IMR-90 (cell line): ENCODE measurements around the gene TARS3. TPM values are rescaled to one million over a fixed set of nuclear protein-coding genes. Genes with fewer than 3 reads are reported as not detected.

Source experiments
- ATAC-seq: fragments of 200-7000 bp; cut with Tn5 transposase; 2 replicates; pipeline ENCODE4 v1.9.1; 2020; ENCODE audit warnings: low read depth, mild to moderate bottlenecking, moderate library complexity
- BruUV-seq: library from RNA; stranded (reverse); fragments of 400-500 nt; replicated peaks from 2 replicates; lab custom pipeline; 2021; lab: Mats Ljungman, UMichigan
- CTCF ChIA-PET: fragments of 300-600 bp; formaldehyde crosslinking; extraction: SDS; loops from one replicate; lab custom pipeline; 2021; ENCODE audit warnings: antibody characterized with exemption; lab: Yijun Ruan, JAX
- POLR2A ChIA-PET: fragments of 300-600 bp; sonication (Branson Sonifier 250); formaldehyde crosslinking; loops from one replicate; lab custom pipeline; 2022; ENCODE audit warnings: antibody characterized with exemption; ENCODE audit not compliant: unreplicated experiment; lab: Charles Lee
- DNase-seq: peaks from one replicate; pipeline ENCODE4 v3.0.0; 2013
- H2AFZ ChIP-seq: replicated peaks from 2 replicates; pipeline ENCODE3; 2013; ENCODE audit warnings: low read length, mild to moderate bottlenecking; ENCODE audit not compliant: poor library complexity
- H2AK5ac ChIP-seq: 2 replicates; pipeline ENCODE4 v1.6.1; 2013; ENCODE audit warnings: low read depth, low read length, inconsistent platforms
- H2AK9ac ChIP-seq: replicated peaks from 2 replicates; pipeline ENCODE3; 2013; ENCODE audit warnings: mild to moderate bottlenecking, low read depth, low read length, moderate library complexity; ENCODE audit not compliant: poor library complexity
- H2BK120ac ChIP-seq: 2 replicates; pipeline ENCODE4 v1.6.1; 2013; ENCODE audit warnings: low read depth, low read length, inconsistent platforms
- H2BK15ac ChIP-seq: 3 replicates; pipeline ENCODE4 v1.6.1; 2013; ENCODE audit warnings: low read depth, low read length, inconsistent platforms
- H2BK20ac ChIP-seq: 2 replicates; pipeline ENCODE4 v1.6.1; 2013; ENCODE audit warnings: low read depth, mild to moderate bottlenecking, inconsistent platforms, low read length, moderate library complexity
- H2BK5ac ChIP-seq: 2 replicates; pipeline ENCODE4 v1.6.1; 2013; ENCODE audit warnings: mild to moderate bottlenecking, low read depth, low read length, inconsistent platforms; ENCODE audit not compliant: poor library complexity, severe bottlenecking
- H3K14ac ChIP-seq: replicated peaks from 2 replicates; pipeline ENCODE4 v1.6.1; 2013; ENCODE audit warnings: low read depth, low read length, inconsistent platforms
- H3K18ac ChIP-seq: 2 replicates; pipeline ENCODE4 v1.6.1; 2013; ENCODE audit warnings: low read depth, low read length, control low read depth
- H3K23ac ChIP-seq: 2 replicates; pipeline ENCODE4 v1.6.1; 2013; ENCODE audit warnings: low read depth, low read length, inconsistent platforms
- H3K27ac ChIP-seq: 2 replicates; pipeline ENCODE4 v1.5.1; 2013; ENCODE audit warnings: mild to moderate bottlenecking, control low read depth, low read length; ENCODE audit not compliant: insufficient read depth
- H3K27me3 ChIP-seq: 2 replicates; pipeline ENCODE4 v1.6.1; 2013; ENCODE audit warnings: low read length; ENCODE audit not compliant: control insufficient read depth, insufficient read depth
- H3K36me3 ChIP-seq: 2 replicates; pipeline ENCODE4 v1.6.1; 2013; ENCODE audit warnings: low read length, mixed read lengths; ENCODE audit not compliant: control insufficient read depth, insufficient read depth
- H3K4ac ChIP-seq: 2 replicates; pipeline ENCODE4 v1.6.1; 2013; ENCODE audit warnings: low read depth, low read length, inconsistent platforms
- H3K4me1 ChIP-seq: 2 replicates; pipeline ENCODE4 v1.6.1; 2013; ENCODE audit warnings: low read length, mixed read lengths; ENCODE audit not compliant: control insufficient read depth, insufficient read depth
- H3K4me2 ChIP-seq: 2 replicates; pipeline ENCODE4 v1.6.1; 2013; ENCODE audit warnings: low read depth, mild to moderate bottlenecking, control low read depth, low read length, moderate library complexity
- H3K4me3 ChIP-seq: 2 replicates; pipeline ENCODE4 v1.5.1; 2013; ENCODE audit warnings: low read depth, mild to moderate bottlenecking, control low read depth, low read length, moderate library complexity; ENCODE audit not compliant: insufficient read depth
- H3K56ac ChIP-seq: 2 replicates; pipeline ENCODE4 v1.6.1; 2013; ENCODE audit warnings: low read length, inconsistent platforms; ENCODE audit not compliant: insufficient read depth; ENCODE audit errors: extremely low read depth
- H3K79me1 ChIP-seq, 2 experiments: 2 replicates each; pipeline ENCODE4 v1.6.1; 2013; ENCODE audit warnings: low read length in 2 of 2, inconsistent platforms in 1 of 2, low read depth in 1 of 2
- H3K9ac ChIP-seq: 2 replicates; pipeline ENCODE4 v1.6.1; 2013; ENCODE audit warnings: low read depth, low read length, control low read depth
- H3K9me1 ChIP-seq: 2 replicates; pipeline ENCODE4 v1.6.1; 2013; ENCODE audit warnings: low read length, inconsistent platforms; ENCODE audit not compliant: insufficient read depth
- H3K9me3 ChIP-seq: 2 replicates; pipeline ENCODE4 v1.6.1; 2013; ENCODE audit warnings: low read length; ENCODE audit not compliant: control insufficient read depth, insufficient read depth
- H4K20me1 ChIP-seq: 2 replicates; pipeline ENCODE4 v1.6.1; 2013; ENCODE audit warnings: low read length, inconsistent platforms; ENCODE audit not compliant: insufficient read depth
- H4K5ac ChIP-seq: 2 replicates; pipeline ENCODE4 v1.6.1; 2013; ENCODE audit warnings: mild to moderate bottlenecking, low read depth, low read length, control low read depth
- H4K8ac ChIP-seq, 2 experiments: 2 replicates each; pipeline ENCODE4 v1.6.1; 2013; ENCODE audit warnings: low read depth in 2 of 2, low read length in 2 of 2, control low read depth in 1 of 2, inconsistent platforms in 1 of 2
- H4K91ac ChIP-seq: 2 replicates; pipeline ENCODE4 v1.6.1; 2013; ENCODE audit warnings: low read depth, low read length, inconsistent platforms; ENCODE audit not compliant: insufficient read depth
- BHLHE40 ChIP-seq: fragments of 150-350 bp; IDR thresholded peaks from 2 replicates; pipeline ENCODE4 v1.6.1; 2016; ENCODE audit warnings: mild to moderate bottlenecking, low read depth, low read length
- CEBPB ChIP-seq: IDR thresholded peaks from 2 replicates; pipeline ENCODE4 v1.6.1; 2012; ENCODE audit warnings: low read depth, low read length, improper control_type of control experiment
- CHD1 ChIP-seq: IDR thresholded peaks from 2 replicates; pipeline ENCODE4 v1.6.1; 2012; ENCODE audit warnings: low read depth, low read length, improper control_type of control experiment
- CTCF ChIP-seq: conservative IDR thresholded peaks from 2 replicates; pipeline ENCODE4 v1.5.1; 2012; ENCODE audit warnings: mild to moderate bottlenecking, low read depth, low read length, improper control_type of control experiment
- ELK1 ChIP-seq: fragments of 150-350 bp; IDR thresholded peaks from 2 replicates; pipeline ENCODE4 v1.6.1; 2016; ENCODE audit warnings: low read depth, mild to moderate bottlenecking, low read length, moderate library complexity, borderline replicate concordance
- FOS ChIP-seq: fragments of 150-350 bp; IDR thresholded peaks from 2 replicates; pipeline ENCODE4 v1.6.1; 2016; ENCODE audit warnings: low read depth, low read length
- MAFK ChIP-seq: IDR thresholded peaks from 2 replicates; pipeline ENCODE4 v1.6.1; 2012; ENCODE audit warnings: low read depth, low read length, improper control_type of control experiment
- MAZ ChIP-seq: IDR thresholded peaks from 2 replicates; pipeline ENCODE4 v1.6.1; 2012; ENCODE audit warnings: low read depth, mild to moderate bottlenecking, low read length, improper control_type of control experiment, moderate library complexity, borderline replicate concordance
- MXI1 ChIP-seq: IDR thresholded peaks from 2 replicates; pipeline ENCODE4 v1.6.1; 2012; ENCODE audit warnings: low read depth, mild to moderate bottlenecking, low read length, moderate library complexity, borderline replicate concordance
- NFE2L2 ChIP-seq: fragments of 150-350 bp; IDR thresholded peaks from 2 replicates; pipeline ENCODE4 v1.6.1; 2016; ENCODE audit warnings: low read depth, mild to moderate bottlenecking, low read length
- POLR2A ChIP-seq: IDR thresholded peaks from 2 replicates; pipeline ENCODE4 v1.6.1; 2012; ENCODE audit warnings: mild to moderate bottlenecking, low read depth, low read length
- RAD21 ChIP-seq: IDR thresholded peaks from 2 replicates; pipeline ENCODE4 v1.6.1; 2012; ENCODE audit warnings: low read length, improper control_type of control experiment
- RCOR1 ChIP-seq: IDR thresholded peaks from 2 replicates; pipeline ENCODE4 v1.6.1; 2012; ENCODE audit warnings: mild to moderate bottlenecking, low read length, improper control_type of control experiment; ENCODE audit not compliant: insufficient replicate concordance
- RFX5 ChIP-seq: IDR thresholded peaks from 2 replicates; pipeline ENCODE4 v1.8.0; 2012; ENCODE audit warnings: low read depth, mild to moderate bottlenecking, low read length, moderate library complexity
- SMC3 ChIP-seq: fragments of 150-350 bp; IDR thresholded peaks from 2 replicates; pipeline ENCODE4 v1.6.1; 2016; ENCODE audit warnings: low read depth, mild to moderate bottlenecking, antibody characterized with exemption, low read length, moderate library complexity
- USF2 ChIP-seq: fragments of 150-350 bp; IDR thresholded peaks from 2 replicates; pipeline ENCODE4 v1.6.1; 2017; ENCODE audit warnings: mild to moderate bottlenecking, antibody characterized with exemption, low read length, low read depth
- WGBS, 2 experiments: methylation state at CpG; one replicate each; pipeline versions ENCODE4 v1.1.5 to v1.1.7; 2013; ENCODE audit warnings: missing lambda C conversion rate in 2 of 2; ENCODE audit not compliant: insufficient read length in 1 of 2; ENCODE audit errors: extremely low coverage in 2 of 2; 5-methylcytosine and 5-hydroxymethylcytosine counted together
- dilution Hi-C: fragments of 300-500 bp; cut with HindIII; formaldehyde crosslinking; loops from one replicate; pipeline ENCODE4 v1.14.3; 2018; ENCODE audit warnings: low sequenced_read_pairs; ENCODE audit not compliant: unreplicated experiment
- in situ Hi-C: fragments of 300-500 bp; cut with MboI; formaldehyde crosslinking; loops from 3 replicates; pipeline ENCODE4 v1.14.3; 2019; ENCODE audit warnings: low sequenced_read_pairs, inconsistent platforms, mixed read lengths
- intact Hi-C: fragments of 100-400 bp; cut with micrococcal nuclease; formaldehyde crosslinking; loops from 2 replicates; pipeline ENCODE4 v1.10.0; 2022
- polyA plus RNA-seq, 3 experiments: library from polyadenylated mRNA; depleted of rRNA; stranded (reverse); fragments of >200 nt; gene quantifications; 2 replicates each; pipeline ENCODE4 v1.2.3, GENCODE V29; 2012; ENCODE audit warnings: low replicate concordance in 1 of 3
- total RNA-seq: library from RNA; depleted of rRNA; stranded (reverse); fragments of >200 nt; gene quantifications from 2 replicates; pipeline ENCODE4 v1.2.3, GENCODE V29; 2012

Gene TARS3
- total and polyA plus RNA-seq, 2 of the 4 experiments (the other 2 are of a cell fraction) = 3.4 to 9.3 TPM

GRCh38 chr15:101647251-101647650 lies 77.0 kb downstream of the TARS3 start:
- no peaks in the 10 kb centered on the region for H3K27me3 ChIP-seq
- H2BK15ac ChIP-seq = no peak overlapping the region
- no peak overlapping the region for H3K18ac ChIP-seq
- ATAC-seq (no peak), DNase-seq (no peak)
- BruUV-seq = no TSS peak
- in situ Hi-C loops = no loop called here
- H3K4ac ChIP-seq = no peak overlapping the region
- H2BK5ac ChIP-seq = no peak overlapping the region
- no peak overlapping the region for H2AK5ac ChIP-seq
- no peak overlapping the region for H3K9ac ChIP-seq
- no peak overlapping the region for H2AK9ac ChIP-seq
- H4K91ac ChIP-seq = no peak overlapping the region
- POLR2A ChIA-PET = no interaction called here
- H3K4me2 ChIP-seq = no peak overlapping the region
- no peak for TF ChIP-seq POLR2A
- no peak for TF ChIP-seq RCOR1
- no peak for TF ChIP-seq MAFK
- TF ChIP-seq CEBPB = no peak
- TF ChIP-seq RAD21 = no peak
- TF ChIP-seq NFE2L2 = no peak
- no peak for TF ChIP-seq SMC3
- no peak for TF ChIP-seq BHLHE40
- no peak for TF ChIP-seq USF2
- no peak for TF ChIP-seq CHD1
- no peak for TF ChIP-seq MXI1
- no peak for TF ChIP-seq ELK1
- TF ChIP-seq FOS = no peak
- TF ChIP-seq CTCF = no peak
- no peak for TF ChIP-seq RFX5
- TF ChIP-seq MAZ = no peak
- dilution Hi-C loops = no loop called here
- peak overlapping the region; percentile 80; the same call in 1 of the 2 replicates for H3K23ac ChIP-seq
- H2BK120ac ChIP-seq = no peak overlapping the region
- no peak overlapping the region for H2AFZ ChIP-seq
- H3K14ac ChIP-seq = no peak overlapping the region
- H3K36me3 ChIP-seq = peaks cover 33% of the 10 kb centered on the region
- peaks cover 11% of the 10 kb centered on the region; the same call in 1 of the 2 replicates for H4K20me1 ChIP-seq
- no peaks in the 10 kb centered on the region for H3K9me3 ChIP-seq
- H3K4me3 ChIP-seq = no peak overlapping the region
- peaks cover 6% of the 10 kb centered on the region for H3K4me1 ChIP-seq
- H3K27ac ChIP-seq = no peak overlapping the region
- intact Hi-C loops = loop anchor here (10.0 kb wide), 1 partner anchor 632 kb away; no protein-coding TSS in a partner anchor
- WGBS, 2 experiments = no CpG with 5 or more reads among the region's 3 CpGs
- peaks cover 17 to 34% of the 10 kb centered on the region in 2 experiments for H3K79me1 ChIP-seq
- no peak overlapping the region for H4K5ac ChIP-seq
- CTCF ChIA-PET = interaction anchor here (1.0 kb wide), 1 partner anchor 327 kb away, joined by 4 read pairs; no protein-coding TSS in a partner anchor
- no peak overlapping the region for H4K8ac ChIP-seq
- H3K9me1 ChIP-seq = no peaks in the 10 kb centered on the region
- no peak overlapping the region for H3K56ac ChIP-seq
- H2BK20ac ChIP-seq = no peak overlapping the region
